Astrocyte of the cerebellum (primary cell): ENCODE data around the gene PEX11G.

Source experiments
- DNase-seq: peaks from one replicate; pipeline ENCODE4 v3.0.0-alpha.2; 2011; ENCODE audit warnings: low read depth
- H3K4me3 ChIP-seq: 2 replicates; pipeline ENCODE4 v1.5.1; 2011; ENCODE audit warnings: mild to moderate bottlenecking, low read depth, low read length, moderate library complexity
- in situ Hi-C: cut with HindIII; loops from 2 replicates; pipeline ENCODE4 v1.10.0; 2017; ENCODE audit warnings: low sequenced_read_pairs
- TF ChIP-seq, protein P1 (sequence below): IDR thresholded peaks from 2 replicates; pipeline ENCODE4 v1.5.1; 2012; ENCODE audit warnings: low read length, low read depth, moderate library complexity, mild to moderate bottlenecking; ENCODE audit errors: missing control alignments

PEX11G gene

DNA sequence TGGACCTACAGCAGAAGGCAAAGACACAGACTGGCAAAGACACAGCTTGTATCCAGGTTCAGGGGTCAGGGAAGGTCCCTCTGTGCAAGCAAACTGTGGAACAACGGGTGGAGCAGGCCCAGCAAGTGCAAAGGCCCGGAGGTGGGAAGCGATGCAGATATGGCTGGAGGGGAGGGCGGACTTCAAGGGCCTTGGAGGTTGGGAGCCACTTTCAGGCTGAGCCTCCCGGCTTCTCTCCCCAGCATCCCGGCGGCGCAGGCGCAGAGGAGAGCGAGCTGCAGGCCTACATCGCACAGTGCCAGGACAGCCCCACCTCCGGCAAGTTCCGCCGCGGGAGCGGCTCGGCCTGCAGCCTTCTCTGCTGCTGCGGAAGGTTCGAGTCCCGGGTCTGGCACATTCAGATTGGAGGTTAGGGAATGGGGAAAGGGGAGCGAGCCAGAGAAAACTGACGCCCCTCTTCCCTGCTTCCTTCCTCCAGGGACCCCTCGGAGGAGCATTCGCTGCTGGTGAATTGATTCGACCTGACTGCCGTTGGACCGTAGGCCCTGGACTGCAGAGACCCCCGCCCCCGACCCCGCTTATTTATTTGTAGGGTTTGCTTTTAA is 44.5 kb upstream of the PEX11G start:
- no peak for DNase-seq
- peak overlapping the region; percentile 91 for H3K4me3 ChIP-seq
- TF ChIP-seq, protein P1, sequence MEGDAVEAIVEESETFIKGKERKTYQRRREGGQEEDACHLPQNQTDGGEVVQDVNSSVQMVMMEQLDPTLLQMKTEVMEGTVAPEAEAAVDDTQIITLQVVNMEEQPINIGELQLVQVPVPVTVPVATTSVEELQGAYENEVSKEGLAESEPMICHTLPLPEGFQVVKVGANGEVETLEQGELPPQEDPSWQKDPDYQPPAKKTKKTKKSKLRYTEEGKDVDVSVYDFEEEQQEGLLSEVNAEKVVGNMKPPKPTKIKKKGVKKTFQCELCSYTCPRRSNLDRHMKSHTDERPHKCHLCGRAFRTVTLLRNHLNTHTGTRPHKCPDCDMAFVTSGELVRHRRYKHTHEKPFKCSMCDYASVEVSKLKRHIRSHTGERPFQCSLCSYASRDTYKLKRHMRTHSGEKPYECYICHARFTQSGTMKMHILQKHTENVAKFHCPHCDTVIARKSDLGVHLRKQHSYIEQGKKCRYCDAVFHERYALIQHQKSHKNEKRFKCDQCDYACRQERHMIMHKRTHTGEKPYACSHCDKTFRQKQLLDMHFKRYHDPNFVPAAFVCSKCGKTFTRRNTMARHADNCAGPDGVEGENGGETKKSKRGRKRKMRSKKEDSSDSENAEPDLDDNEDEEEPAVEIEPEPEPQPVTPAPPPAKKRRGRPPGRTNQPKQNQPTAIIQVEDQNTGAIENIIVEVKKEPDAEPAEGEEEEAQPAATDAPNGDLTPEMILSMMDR, result no peak
- in situ Hi-C loops, result no loop called here

GRCh38 chr19:7529610-7530490 is 41.0 kb upstream of the PEX11G start:
- DNase-seq, result no peak
- in situ Hi-C loops, result no loop called here
- H3K4me3 ChIP-seq, result no peak overlapping the region
- TF ChIP-seq, protein P1, result no peak

DNA sequence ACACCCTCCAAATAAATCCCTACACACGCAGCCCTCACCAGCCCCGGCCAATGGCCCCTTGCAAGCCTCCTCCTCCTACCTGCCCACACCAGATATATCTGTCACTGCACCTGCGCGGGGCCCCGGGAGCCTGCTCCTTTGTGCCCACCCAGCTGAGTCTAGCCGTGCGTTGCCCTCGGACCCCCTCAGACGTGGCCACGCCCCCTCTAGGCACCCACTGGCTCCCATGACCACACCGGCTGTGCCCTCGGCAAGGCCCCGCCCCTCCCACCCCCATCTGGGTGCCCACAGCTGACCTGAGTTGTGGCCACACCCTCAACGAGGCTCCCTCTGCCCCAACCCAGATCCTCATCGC is 40.4 kb upstream of the PEX11G start:
- TF ChIP-seq, protein P1, result no peak
- in situ Hi-C loops, result no loop called here
- DNase-seq, result no peak
- no peak overlapping the region for H3K4me3 ChIP-seq

DNA sequence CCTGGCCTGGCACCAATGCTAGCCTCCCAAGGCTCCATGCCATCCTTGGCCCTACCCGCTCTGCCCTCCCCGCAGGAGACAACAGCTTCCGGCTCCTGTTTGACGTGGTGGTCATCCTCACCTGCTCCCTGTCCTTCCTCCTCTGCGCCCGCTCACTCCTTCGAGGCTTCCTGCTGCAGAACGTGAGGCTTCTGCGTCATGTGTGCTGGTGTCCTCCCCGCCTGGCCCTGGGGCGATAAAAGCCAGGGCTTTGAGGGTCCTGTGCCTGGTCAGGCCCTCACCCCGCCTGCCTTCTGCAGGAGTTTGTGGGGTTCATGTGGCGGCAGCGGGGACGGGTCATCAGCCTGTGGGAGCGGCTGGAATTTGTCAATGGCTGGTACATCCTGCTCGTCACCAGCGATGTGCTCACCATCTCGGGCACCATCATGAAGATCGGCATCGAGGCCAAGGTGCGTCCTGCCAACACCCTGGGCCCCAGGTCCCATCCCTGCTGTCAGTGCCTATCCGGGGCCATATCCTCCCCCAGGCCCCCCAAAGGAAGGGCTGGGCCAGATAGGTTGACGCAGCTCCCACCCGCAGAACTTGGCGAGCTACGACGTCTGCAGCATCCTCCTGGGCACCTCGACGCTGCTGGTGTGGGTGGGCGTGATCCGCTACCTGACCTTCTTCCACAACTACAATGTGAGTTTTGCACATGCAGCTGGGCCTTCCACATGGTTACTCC is 39.8 kb upstream of the PEX11G start:
- TF ChIP-seq, protein P1, result no peak
- no peak overlapping the region for H3K4me3 ChIP-seq
- DNase-seq, result no peak
- in situ Hi-C loops, result no loop called here

DNA sequence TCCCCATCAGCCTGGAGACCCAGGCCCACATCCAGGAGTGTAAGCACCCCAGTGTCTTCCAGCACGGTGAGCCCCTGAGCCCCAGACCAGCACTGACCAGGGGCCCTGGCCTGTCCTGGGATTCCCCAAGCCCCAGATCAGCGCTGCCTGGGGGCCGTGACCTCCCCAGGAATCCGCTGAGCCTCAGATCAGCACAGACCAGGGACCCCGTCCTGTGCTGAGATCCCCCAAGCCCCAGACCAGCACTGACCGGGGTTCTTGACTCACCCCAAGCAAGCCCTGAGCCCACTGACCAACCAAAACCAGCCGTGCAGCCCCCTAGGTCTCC is 39.3 kb upstream of the PEX11G start:
- no peak overlapping the region for H3K4me3 ChIP-seq
- in situ Hi-C loops, result no loop called here
- TF ChIP-seq, protein P1, result no peak
- DNase-seq, result no peak

GRCh38 chr19:7527516-7528191 is 38.8 kb upstream of the PEX11G start:
- TF ChIP-seq, protein P1, result no peak
- H3K4me3 ChIP-seq, result no peak overlapping the region
- DNase-seq, result no peak
- in situ Hi-C loops, result no loop called here
